Stimulated activated CD8-positive, alpha-beta memory T cell treated with anti-CD3 and anti-CD28 coated beads, Interleukin-4, amount 100 ng/mL, for 48 hours (primary cell): ENCODE data around the gene NQO1.

Experiments
- DNase-seq: peaks from one replicate; pipeline ENCODE4 v3.0.0-alpha.2; 2020

Gene NQO1

DNA sequence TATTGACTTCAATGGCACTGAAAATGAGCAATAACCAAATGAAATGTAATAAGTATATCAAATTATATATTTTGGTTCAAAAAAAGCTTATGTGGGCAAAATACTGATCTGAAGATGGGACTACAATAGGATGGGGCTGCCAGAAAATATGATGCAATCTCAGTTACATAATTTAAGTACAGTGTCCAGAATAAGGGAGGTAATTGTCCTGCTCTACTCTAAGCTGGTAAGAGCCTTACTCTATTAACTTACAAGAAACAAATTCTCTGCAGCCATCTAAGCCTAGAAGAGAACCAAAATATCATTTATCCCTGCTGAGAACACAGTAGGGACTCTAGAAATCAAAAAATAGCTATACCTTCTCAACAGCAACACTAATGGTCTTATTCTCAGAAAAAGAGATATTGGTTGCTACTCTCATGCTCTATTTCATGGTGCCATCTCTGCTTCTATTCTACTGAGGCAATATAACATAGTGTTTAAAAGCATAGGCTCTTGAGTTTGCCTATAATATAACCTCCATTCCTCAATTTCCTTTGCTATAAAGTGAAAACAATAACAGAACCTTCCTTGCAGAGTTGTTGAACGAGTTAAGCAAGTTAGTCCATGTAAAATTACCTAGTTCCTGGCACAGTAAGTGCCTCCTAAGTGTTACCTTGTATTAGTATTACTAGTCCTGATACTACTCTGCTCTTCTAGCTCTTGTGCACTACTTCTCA is 19.9 kb downstream of the NQO1 start:
- DNase-seq: no peak

DNA sequence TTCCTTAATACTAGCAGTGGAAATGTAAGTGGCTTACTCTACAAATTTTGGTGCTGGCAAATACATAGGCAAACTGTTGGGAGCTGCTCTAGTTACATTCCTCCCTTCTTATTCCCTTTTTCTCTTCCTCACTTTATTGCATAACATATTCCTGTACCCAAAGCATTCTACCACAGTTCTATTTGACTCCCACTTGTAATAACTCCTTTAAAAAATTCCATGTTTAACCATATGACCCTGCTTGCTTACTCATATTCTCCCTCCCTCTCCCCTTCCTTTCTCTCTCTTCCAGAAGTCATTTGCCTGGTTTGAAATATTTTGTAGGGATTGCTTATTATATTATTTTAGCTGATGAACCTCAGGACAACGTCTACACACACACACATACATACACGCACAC is 22.7 kb downstream of the NQO1 start:
- DNase-seq: no peak

DNA sequence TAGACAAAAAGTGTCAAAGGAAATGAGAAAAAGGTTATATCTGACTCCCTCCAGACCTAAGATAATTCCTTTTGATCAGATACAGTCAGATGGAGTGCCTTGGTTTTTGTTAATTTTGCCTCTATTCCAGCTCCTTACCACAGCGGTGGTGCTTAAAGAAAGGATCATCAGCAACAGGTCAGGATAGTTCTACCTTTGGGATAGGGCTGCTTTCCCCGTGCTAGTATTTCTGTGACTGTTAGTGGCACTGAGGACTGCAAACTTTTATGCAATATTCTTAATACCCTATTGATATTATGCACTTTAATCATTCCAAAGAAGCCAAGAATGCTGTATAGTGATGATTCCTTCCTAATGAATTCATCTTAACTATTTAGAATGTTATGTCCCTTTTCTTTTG is 24.5 kb downstream of the NQO1 start:
- no peak for DNase-seq

DNA sequence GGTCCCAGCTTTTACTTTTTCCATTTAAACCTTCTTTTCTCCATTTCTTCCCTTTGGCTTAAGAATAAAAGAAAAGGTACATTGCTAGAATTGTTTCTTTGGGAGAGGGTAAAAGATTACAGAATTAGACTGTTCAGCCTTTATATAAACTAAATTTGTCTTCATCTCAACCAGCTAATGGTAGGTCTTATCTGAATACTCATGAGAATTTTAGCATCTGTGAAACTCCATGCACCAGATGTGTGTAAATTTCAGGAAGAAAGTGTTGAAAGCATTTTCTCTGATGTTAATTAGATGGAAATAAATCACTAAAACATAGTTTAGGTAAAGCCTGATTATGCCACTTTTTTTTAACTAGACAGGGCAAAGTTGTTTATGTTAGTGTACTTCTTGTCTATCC is 24.9 kb downstream of the NQO1 start:
- DNase-seq: no peak

DNA sequence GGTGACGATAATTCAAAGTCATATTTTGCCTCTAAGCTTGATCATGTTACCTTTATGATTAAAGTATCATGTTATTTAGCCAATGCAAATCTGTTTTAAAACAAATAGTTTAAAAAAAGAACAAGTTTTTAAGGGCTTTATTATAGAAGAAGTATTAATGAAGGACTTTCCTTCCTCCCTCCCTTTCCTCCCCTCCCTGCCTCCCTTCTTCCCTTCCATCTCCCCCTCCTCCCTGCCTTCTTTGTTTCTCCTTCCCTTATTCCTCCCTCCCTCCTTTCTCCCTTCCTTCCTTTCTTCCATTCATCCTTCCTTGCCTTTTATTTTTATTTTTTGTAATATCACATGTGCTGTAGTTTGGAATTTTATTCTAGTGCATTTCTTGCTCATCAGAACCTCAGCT is 26.4 kb downstream of the NQO1 start:
- no peak for DNase-seq

DNA sequence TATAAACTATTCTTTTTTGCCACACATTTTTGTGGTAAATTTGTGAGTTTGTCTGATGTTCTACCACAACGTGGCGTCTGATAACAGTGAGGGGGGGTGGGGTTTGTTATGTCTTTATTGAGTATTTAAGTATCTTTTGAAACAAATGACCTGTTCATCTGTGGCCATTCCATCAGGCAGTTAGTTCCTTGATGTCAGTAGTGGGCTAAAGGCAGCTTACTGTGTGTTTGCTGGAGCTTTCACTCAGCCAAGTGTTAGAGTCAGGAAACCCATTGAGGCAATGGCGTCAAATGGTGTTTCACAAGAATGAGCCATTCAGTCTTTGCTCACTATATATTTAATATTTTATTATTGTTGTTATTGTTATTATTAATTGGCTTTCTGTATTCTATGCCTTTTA is 28.0 kb downstream of the NQO1 start:
- no peak for DNase-seq

DNA sequence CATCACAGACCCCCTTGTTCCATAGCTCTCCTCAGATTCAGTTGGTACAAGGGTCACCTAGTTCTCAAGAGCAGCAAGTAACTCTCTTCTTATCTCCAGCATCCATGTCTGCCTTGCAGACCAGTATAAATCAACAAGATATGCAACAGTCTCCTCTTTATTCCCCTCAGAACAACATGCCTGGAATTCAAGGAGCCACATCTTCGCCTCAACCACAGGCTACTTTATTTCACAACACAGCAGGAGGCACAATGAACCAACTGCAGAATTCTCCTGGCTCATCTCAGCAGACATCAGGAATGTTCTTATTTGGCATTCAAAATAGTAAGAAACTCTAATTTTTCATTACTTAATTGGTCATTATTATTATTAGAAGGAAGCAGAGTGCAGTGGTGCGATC is 32.4 kb downstream of the NQO1 start:
- DNase-seq: no peak

DNA sequence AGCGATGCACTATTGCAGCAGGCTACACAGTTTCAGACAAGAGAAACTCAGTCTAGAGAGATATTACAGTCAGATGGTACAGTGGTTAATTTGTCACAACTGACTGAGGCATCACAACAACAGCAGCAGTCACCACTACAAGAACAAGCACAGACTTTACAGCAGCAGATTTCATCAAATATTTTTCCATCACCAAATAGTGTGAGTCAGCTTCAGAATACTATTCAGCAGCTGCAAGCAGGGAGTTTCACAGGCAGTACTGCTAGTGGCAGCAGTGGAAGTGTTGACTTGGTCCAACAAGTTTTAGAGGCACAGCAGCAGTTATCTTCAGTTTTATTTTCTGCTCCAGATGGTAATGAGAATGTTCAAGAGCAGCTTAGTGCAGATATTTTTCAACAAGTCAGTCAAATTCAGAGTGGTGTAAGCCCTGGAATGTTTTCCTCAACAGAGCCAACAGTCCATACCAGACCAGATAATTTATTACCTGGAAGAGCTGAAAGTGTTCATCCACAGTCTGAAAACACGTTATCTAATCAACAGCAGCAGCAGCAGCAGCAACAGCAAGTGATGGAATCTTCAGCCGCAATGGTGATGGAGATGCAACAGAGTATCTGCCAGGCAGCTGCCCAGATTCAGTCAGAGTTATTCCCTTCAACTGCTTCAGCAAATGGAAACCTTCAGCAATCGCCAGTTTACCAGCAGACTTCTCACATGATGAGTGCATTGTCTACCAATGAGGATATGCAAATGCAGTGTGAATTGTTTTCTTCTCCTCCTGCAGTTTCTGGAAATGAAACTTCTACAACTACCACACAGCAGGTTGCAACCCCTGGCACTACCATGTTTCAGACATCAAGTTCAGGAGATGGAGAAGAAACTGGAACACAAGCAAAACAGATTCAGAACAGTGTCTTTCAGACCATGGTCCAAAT is 34.1 kb downstream of the NQO1 start:
- no peak for DNase-seq

DNA sequence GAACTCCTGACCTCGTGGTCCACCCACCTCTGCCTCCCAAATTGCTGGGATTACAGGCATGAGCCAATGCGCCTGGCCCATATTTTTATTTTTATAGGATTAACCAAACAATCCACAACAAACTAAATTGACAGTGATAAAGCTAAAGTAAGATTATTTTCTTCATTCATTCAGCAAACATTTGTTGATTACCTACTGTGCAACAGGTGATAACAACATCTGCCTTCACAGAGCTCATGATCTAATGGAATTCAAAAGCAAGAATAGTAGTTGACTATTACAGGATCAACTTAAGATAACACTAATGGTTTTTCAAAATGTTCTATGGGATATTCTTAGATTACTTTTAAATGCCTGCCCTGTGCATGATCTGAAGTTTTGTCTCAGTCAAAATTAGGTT is 37.8 kb downstream of the NQO1 start:
- DNase-seq: no peak

DNA sequence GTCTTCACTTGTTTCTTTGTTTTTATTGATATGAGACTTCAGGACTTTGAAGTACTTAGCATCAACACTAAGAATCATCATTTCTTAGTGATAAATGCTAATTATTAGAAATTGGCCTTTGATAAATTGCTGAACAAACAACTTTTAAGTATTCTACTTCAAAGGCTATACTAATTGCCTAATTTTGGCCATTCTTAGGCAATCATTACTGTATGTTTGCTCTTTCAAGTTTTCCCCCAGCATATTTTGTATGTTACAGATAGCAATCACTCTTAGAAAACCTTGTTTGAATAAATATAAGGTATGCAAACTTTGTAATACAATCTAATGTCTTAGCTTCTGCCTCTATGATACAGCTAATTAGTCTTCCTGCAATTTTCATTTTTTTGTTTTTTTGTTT is 46.0 kb downstream of the NQO1 start:
- DNase-seq: no peak

DNA sequence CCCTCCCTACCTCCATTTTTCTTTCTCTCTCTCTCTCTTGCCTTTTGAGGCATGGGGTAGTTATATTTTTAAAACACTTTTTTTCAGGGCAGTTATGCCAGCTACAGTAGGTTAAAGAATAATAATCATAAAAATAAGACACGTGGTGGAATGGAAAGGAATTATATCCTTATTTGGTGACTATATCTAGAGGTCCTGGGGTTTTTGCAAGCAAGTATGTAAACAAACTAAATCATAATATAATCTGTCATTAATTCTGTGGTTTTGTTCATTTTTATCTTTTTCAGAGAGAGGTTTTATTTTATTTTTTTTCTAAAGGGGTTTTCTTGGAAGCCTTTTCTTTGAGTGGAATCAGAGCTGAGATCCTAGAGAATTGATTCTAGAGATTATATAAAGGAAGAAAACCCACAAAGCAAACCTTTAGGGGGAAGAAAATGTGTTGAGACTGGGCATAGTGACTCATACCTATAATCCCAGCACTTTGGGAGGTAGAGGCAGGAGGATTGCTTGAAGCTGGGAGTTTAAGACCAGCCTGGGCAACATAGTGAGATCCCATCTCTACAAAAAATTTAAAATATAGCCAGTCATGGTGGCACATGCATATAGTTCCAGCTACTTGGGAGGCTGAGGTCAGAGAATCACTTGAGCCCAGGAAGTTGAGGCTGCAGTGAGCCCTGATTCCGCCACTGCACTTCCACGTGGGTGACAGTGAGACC is 53.2 kb downstream of the NQO1 start:
- no peak for DNase-seq

DNA sequence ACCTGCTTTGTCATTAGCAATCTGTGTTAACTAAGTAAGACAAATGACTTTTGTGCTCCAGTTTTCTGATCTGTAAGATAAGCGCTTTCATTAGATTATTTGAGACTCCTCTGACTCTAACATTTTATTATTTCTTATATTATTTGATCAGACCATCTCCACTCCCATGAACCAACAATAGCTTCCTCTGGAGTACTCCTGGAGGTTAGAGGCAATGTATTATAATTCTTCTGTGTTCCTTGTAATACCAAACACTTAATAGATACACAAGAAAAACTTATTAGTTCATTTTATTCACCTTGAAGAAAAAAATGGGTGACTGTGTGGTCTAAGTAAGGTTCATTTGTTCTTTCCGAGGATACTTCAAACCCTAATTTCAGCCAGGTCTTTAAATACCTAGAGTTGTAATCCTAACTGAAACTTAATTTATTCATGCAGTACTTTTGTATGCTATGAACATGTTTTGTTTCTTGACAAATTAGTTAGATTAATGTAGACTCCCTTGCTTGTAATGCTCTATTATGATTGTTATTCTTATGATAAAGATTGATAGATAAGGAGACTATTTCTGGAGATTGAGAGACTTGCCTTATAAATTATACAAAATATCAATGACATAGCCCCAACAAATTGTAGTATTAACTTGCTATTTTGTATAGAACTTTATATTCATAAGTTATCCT is 53.9 kb downstream of the NQO1 start:
- DNase-seq: no peak

DNA sequence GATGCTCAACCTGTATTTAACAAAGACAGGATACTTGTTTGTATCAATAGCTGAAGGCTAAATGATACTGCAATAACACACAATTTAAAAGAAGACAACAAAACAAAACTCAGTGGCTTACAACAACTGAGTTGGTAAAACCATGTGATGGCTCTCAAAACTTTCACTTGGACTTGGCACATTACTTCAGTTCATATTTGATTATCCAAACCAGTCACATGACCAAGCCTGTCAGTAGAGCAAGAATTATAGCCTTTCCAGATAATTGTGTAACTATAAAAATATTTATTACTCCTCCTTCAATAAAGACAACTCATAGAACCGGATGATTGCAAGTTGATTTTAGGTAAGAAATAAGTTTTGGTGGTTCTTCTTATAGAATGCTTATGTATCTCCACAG is 56.8 kb downstream of the NQO1 start:
- no peak for DNase-seq

DNA sequence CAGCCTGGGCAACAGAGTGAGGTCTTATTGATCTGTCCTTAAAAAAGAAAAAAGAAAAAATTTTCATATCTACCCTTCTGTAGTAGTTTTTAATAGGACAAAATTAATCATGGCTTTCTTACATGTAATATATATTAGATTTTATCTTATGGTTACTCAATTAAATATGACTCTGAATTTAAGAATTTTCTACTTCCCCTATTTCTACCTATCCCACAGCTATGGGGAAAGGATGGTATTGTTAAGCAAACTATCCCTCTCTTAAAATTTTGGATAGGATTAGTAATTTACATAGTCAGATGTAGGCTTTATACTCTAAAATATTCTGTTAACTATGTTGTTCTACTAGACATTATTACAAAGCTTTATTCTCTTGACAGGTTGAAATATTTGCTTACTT is 62.5 kb downstream of the NQO1 start:
- DNase-seq: no peak

DNA sequence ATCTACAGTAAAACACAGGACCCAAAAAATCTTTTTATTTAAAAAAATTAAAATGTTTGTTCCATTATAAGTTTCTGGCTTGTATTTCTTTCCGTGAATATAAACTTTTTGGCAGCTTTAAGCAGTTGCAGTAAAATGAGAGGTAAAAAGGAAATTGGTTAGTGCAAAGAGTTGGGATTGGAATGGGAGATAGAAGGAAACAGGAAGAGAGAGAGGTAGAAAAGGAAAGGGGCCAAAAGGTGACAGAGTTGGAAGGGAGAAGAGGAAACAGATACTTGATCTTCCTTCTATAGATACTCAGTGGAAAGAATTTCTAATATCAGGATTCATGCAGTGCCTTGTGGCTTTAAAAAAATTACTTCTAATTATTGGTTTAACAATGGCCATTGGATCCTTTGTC is 63.5 kb downstream of the NQO1 start:
- DNase-seq: no peak

DNA sequence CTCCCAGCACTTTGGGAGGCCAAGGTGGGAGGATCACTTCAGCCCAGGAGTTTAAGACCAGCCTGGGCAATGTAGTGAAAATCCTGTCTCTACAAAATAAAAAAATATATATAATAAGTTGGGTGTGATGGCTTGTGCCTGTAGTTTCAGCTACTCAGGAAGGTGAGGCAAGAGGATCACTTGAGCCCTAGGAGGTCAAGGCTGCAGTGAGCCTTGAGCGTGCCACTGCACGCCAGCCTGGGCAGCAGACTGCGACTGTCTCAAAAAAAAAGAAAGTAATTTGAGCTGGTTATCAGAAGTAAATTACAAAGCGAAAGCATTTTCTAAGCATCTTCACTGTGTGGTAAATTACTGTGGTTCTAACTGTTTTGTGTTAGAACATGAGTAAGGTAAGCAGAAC is 66.2 kb downstream of the NQO1 start:
- DNase-seq: no peak
